Activated CD8-positive, alpha-beta memory T cell treated with anti-CD3 and anti-CD28 coated beads for 1 hour (primary cell): ENCODE measurements around the gene PET100.
"Not testable (repeated sequence)": the region's sequence is repeated elsewhere in the genome, so short reads cannot be mapped to it uniquely, and the experiment has no call there.

Source experiments
- DNase-seq, 2 donors: peaks; one replicate each; pipeline ENCODE4 v3.0.0-alpha.2; 2020; ENCODE audit warnings: low read depth in 1 of 2; ENCODE audit errors: extremely low read depth in 1 of 2

PET100 gene

GRCh38 chr19:7632340-7633203 is 3.0 kb downstream of the PET100 start:
- DNase-seq: no peak

DNA sequence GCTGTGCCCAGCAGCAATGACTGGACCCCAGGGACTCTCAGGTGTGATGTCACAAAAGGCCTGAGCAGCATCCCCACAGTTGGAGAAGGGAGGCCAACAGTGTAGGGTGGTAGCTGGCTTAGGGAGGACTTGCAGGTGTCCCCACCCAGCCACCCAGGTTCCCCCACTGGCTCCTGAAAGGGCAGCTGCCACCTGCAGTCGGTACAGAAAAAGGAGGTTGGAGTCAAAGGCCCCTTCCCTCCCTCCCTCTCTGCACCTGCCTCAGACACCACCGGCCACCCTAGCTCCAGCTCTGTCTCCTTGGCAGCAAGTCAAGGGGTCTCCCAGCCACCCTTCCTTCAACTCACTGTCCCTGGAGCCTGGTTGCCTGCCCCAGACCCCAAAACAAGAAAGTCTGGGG is 4.1 kb downstream of the PET100 start, which contains the start of gene PCP2:
Gene PCP2, minus strand, starts transcription at position 22 of the 400 bp plus-strand sequence. CDS start 262 bp downstream, outside the sequence.
- DNase-seq: no peak

DNA sequence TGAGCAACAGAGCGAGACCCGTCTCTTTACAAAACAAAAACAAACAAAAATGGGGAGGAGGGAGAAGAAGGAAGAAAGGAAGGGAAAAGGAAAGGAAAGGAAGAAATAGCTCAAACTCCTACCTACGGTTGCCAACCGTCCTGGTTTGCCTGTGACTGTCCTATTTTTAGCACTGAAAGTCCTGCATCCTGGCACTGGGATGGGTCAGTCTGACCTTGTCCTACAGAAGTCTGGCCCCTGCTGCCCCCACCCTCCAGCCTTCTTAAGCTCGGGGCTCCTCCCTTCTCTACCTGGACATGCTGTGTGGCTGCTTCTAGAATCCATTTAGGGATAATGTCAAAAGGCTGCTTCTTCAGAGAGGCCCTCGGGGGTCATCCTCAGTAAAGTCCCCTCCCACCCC is 6.1 kb downstream of the PET100 start:
- DNase-seq: no peak

GRCh38 chr19:7636317-7636690 is 6.7 kb downstream of the PET100 start:
- no peak for DNase-seq

GRCh38 chr19:7636691-7637373 is 7.2 kb downstream of the PET100 start, which contains the start of gene STXBP2:
STXBP2 (plus strand) TSS chr19:7637110; CDS start chr19:7637150, 40 bp downstream.
- peak; percentile 77 to 93 for DNase-seq

DNA sequence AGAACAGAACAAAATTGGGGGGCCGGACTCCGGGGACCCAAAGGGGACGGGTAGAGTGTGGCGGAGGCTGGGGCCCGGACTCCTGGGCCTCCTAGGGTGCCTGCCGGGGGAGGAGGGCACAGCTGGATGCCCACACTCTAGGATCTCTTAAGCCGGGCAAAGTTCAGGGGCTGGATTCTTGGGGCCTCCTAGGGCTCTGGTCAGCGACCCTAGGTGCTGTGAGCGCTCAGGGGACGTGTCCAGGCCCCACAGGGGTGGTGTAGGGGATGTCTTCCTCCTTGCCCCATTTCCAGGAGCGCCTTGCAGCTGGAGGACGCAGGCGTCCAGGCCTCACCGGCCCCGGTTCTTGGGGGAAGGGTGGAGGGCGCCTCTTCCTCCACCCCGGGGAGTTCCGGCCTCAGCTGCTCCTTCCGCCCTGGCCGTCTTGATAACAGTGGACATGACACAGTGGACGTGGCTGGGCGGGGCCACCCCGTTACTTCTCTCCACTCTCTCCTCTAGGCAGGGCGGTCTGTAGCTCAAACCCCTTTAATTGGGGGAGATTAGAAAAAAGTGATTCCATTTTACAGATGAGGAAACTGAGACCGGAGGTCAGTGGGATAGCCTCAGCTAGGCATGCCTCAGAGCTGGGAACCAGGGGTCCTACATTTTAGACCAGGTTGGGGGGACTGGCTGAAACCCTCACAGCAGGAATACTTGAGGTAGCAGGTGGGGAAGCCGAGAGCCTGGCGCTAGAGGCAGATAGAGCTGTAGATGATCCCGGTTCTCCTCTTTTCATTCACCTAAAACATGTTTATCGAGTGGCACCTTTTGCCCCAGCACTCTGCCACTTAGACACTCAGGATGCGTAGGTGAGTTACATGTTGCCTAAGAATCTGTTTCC is 8.0 kb downstream of the PET100 start:
- DNase-seq: no peak

DNA sequence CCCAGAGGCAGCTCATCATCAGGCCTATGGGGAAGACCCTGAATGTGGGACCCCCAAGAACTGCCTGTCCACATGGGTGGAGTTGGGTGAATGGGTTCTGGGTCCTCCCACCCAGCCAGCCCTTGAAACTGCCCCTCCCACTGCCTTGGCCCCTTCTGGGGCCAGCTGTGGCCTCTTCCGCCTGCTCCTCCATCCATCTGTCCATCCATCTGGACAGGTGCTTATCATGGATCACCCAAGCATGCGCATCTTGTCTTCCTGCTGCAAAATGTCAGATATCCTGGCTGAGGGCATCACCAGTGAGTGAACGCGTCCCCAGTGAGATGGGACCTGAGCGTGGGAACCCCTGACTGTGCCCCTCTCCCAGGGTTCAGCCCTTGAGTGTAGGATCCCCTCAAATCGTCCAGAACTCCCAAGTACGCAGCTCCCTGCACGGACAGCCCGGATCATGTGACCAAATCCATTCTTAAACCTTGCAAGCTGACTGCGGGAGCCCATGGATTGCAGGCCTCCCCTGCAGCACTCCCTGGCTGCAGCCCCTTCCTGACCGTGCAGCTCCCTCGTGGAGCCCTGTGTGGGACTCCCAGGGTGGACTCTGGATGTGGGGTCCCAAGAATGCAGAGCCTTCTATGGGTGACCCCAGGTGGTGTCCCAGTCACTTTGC is 9.3 kb downstream of the PET100 start:
- no peak for DNase-seq

- DNase-seq: no peak
Measured at GRCh38 chr19:7639863-7640348, 10.3 kb downstream of the PET100 start.

- DNase-seq: no peak
Measured at GRCh38 chr19:7640803-7641202, 11.2 kb downstream of the PET100 start.

DNA sequence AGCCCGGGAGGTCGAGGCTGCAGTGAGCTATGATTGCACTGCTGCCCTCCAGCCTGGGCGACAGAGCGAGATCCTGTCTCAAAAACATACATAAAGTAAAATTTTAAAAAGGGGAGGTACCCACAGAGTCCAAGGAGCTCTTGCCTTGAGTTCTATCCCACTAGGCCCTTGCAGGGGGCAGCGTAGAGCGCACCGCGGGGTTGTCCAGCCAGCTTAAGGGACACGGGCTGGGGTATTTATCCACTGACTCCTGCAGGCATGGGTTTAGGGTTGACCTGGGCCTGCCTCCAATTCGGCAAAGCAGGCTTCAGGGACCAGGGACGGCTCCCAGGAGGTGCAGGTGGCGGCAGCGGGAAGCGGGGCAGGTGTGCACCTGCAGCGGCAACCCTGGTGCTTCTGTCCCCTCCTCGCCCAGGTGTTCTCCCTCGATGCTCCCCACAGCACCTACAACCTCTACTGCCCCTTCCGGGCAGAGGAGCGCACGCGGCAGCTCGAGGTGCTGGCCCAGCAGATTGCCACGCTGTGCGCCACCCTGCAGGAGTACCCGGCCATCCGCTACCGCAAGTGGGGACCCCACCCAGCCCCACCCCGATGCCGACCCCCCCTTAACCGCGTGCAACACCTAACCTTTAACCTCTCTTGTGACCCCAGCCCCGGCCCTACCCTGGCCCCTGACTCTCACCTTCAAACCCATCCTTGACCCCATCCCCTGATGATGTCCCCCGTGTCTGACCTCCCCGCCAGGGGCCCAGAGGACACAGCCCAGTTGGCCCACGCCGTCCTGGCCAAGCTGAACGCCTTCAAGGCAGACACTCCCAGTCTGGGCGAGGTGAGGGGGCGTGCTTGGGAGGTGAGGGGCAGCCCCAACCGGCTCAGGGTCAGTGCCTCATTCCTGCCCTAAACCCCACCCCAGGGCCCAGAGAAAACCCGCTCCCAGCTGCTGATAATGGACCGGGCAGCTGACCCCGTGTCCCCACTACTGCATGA is 12.0 kb downstream of the PET100 start:
- DNase-seq: no peak

GRCh38 chr19:7642295-7643030 is 12.9 kb downstream of the PET100 start:
- DNase-seq: no peak

DNA sequence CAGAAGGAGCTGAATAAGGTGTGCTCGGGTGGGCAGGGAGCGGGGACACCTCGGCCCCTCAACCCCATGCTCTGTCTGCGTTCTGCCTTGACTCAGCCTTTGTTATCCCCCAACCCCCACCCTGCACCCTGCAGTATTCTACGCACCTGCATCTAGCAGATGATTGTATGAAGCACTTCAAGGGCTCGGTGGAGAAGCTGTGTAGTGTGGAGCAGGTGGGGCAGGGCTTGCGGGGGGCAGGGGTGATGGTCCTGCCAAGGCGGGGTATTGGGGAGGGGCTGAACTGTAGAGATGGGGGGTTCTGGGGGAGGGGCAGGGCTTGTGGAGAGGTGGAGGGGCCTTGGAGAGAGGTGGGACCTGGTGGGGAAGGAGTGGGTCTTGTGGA is 13.4 kb downstream of the PET100 start:
- no peak for DNase-seq

- not testable (repeated sequence) for DNase-seq
Measured at GRCh38 chr19:7643629-7644549, 14.3 kb downstream of the PET100 start.

- DNase-seq: no peak
Measured at GRCh38 chr19:7644550-7644877, 14.9 kb downstream of the PET100 start.

DNA sequence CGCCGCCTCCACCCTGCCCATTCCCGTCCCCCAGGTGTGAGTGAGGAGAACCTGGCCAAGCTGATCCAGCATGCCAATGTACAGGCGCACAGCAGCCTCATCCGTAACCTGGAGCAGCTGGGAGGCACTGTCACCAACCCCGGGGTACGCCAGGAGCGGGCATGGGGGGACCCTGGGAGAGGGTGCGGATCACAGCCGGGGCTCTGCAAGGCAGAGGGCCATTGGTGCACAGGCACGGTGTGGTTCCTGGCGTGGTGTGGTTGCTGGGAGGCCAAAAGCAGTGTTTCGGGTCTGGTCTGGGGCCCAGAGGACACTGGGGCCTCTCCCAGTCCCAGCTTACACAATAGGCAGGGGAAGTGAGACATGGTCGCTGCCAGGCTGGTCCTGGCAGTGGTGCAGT is 15.6 kb downstream of the PET100 start:
- DNase-seq: no peak

- no peak for DNase-seq
Measured at GRCh38 chr19:7645656-7646425, 16.2 kb downstream of the PET100 start.

DNA sequence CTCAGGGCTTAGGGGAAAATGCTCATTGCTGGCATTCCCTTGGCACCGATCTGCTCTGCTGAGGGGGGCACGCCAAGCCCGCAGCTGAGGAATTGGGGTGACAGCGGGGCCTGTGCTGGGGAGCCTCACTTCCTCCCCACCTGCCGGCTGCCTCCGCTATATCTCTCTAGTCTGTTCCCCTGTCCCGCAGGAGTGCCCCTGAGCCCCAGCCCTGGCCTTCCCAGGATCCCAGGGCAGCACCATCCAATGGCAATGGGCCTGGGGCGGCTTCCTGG is 16.8 kb downstream of the PET100 start:
- no peak for DNase-seq
